IMR-90 (cell line): Measurements from ENCODE around the gene CEP162.

Experiments used
- RAD21 ChIP-seq: IDR thresholded peaks from 2 replicates; pipeline ENCODE4 v1.6.1; 2012; ENCODE audit warnings: low read length, improper control_type of control experiment
- TF ChIP-seq, protein P1 (sequence below): conservative IDR thresholded peaks from 2 replicates; pipeline ENCODE4 v1.5.1; 2012; ENCODE audit warnings: mild to moderate bottlenecking, low read depth, low read length, improper control_type of control experiment

DNA sequence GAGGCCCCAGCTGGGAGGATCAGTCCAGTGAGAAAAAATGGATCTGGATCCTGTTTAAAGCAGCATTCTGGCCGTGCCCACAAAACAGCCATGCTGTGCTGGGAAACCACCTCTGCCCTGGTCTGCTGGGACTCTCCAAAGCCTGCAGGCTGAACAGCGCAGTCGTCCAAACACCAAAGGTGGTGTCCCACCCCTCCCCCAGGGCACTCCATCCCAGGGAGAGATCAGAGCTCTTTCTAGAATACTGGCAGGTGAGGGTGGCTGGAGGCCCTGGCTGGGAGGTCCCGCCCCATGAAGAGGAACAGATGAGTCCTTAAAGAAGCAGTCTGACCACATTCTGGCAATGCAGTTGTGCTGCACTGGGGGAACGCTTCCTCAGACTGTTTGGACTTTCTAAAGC lies 109.3 kb downstream of the CEP162 start:
- TF ChIP-seq, protein P1, sequence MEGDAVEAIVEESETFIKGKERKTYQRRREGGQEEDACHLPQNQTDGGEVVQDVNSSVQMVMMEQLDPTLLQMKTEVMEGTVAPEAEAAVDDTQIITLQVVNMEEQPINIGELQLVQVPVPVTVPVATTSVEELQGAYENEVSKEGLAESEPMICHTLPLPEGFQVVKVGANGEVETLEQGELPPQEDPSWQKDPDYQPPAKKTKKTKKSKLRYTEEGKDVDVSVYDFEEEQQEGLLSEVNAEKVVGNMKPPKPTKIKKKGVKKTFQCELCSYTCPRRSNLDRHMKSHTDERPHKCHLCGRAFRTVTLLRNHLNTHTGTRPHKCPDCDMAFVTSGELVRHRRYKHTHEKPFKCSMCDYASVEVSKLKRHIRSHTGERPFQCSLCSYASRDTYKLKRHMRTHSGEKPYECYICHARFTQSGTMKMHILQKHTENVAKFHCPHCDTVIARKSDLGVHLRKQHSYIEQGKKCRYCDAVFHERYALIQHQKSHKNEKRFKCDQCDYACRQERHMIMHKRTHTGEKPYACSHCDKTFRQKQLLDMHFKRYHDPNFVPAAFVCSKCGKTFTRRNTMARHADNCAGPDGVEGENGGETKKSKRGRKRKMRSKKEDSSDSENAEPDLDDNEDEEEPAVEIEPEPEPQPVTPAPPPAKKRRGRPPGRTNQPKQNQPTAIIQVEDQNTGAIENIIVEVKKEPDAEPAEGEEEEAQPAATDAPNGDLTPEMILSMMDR, result no peak
- no peak for TF ChIP-seq RAD21
